SU-DHL-6 (cell line): ENCODE data around the gene NDUFS1.

Experiments used
- CTCF ChIP-seq: fragments of 200-600 bp; sonication (generic); IDR thresholded peaks from one replicate; pipeline ENCODE4 v1.5.1; 2017; ENCODE audit warnings: antibody characterized with exemption, mild to moderate bottlenecking, low read length, moderate library complexity; ENCODE audit not compliant: insufficient read depth, poor library complexity, severe bottlenecking
- EZH2phosphoT487 ChIP-seq: fragments of 200-600 bp; sonication (generic), shearing (Covaris generic); conservative IDR thresholded peaks from 2 replicates; pipeline ENCODE4 v1.6.1; 2018; ENCODE audit warnings: mild to moderate bottlenecking, antibody characterized with exemption, low read length, moderate library complexity, mixed read lengths

- TF ChIP-seq CTCF (no peak), EZH2phosphoT487 (no peak)
Observed at GRCh38 chr2:206176121-206176520, 16.9 kb upstream of the NDUFS1 start.
